HL-60 (cell line): ENCODE results near the gene CD300LG.

ENCODE experiments used
- DNase-seq, 2 experiments: peaks; one replicate each; pipeline ENCODE4 v3.0.0-alpha.2; 2010 to 2020; ENCODE audit warnings: low read depth in 1 of 2, low spot score in 1 of 2
- H3K27ac ChIP-seq: fragments of 250-450 bp; sonication (Bioruptor Pico); replicated peaks from 2 replicates; pipeline ENCODE4 v1.5.1; 2020; ENCODE audit warnings: mild to moderate bottlenecking, moderate library complexity
- H3K27me3 ChIP-seq: fragments of 250-450 bp; sonication (Bioruptor Pico); 2 replicates; pipeline ENCODE4 v1.5.1; 2021; ENCODE audit warnings: mild to moderate bottlenecking, moderate library complexity; ENCODE audit not compliant: insufficient read depth, poor library complexity, severe bottlenecking
- H3K4me3 ChIP-seq: replicated peaks from 2 replicates; pipeline ENCODE4 v1.5.1; 2011; ENCODE audit warnings: mild to moderate bottlenecking, control low read depth, low read length; ENCODE audit not compliant: insufficient read depth
- CTCF ChIP-seq: IDR thresholded peaks from one replicate; pipeline ENCODE4 v1.5.1; 2011; ENCODE audit warnings: low read length, control low read depth, inconsistent platforms; ENCODE audit not compliant: insufficient read depth
- GABPA ChIP-seq: IDR thresholded peaks from 2 replicates; pipeline ENCODE4 v1.6.1; 2012; ENCODE audit warnings: low read depth
- POLR2AphosphoS5 ChIP-seq: IDR thresholded peaks from 2 replicates; pipeline ENCODE4 v1.6.1; 2012; ENCODE audit warnings: low read depth
- REST ChIP-seq: IDR thresholded peaks from 2 replicates; pipeline ENCODE4 v1.6.1; 2012; ENCODE audit warnings: low read depth; ENCODE audit not compliant: insufficient replicate concordance
- SPI1 ChIP-seq: IDR thresholded peaks from 2 replicates; pipeline ENCODE4 v1.6.1; 2012; ENCODE audit warnings: low read depth, mild to moderate bottlenecking, borderline replicate concordance

Gene CD300LG

GRCh38 chr17:43808076-43808475 is 38.9 kb upstream of the CD300LG start:
- Histone ChIP-seq H3K4me3 (no peak overlapping the region), H3K27ac (no peak overlapping the region), H3K27me3 (no peaks in the 10 kb centered on the region)
- no peak for DNase-seq
- no peak for TF ChIP-seq CTCF
- no peak for TF ChIP-seq GABPA
- no peak for TF ChIP-seq POLR2AphosphoS5
- TF ChIP-seq REST, result no peak
- TF ChIP-seq SPI1, result no peak

- DNase-seq, result no peak
- Histone ChIP-seq H3K27me3 (no peaks in the 10 kb centered on the region), H3K27ac (no peak overlapping the region), H3K4me3 (no peak overlapping the region)
- TF ChIP-seq GABPA, result no peak
- no peak for TF ChIP-seq SPI1
- TF ChIP-seq CTCF, result no peak
- no peak for TF ChIP-seq REST
- TF ChIP-seq POLR2AphosphoS5, result no peak
Measured at GRCh38 chr17:43809121-43809520, 37.9 kb upstream of the CD300LG start.

GRCh38 chr17:43810226-43810715 is 36.7 kb upstream of the CD300LG start:
- no peak for DNase-seq
- no peak overlapping the region for H3K4me3 ChIP-seq
- no peaks in the 10 kb centered on the region for H3K27me3 ChIP-seq
- H3K27ac ChIP-seq, result no peak overlapping the region
- TF ChIP-seq CTCF (no peak), POLR2AphosphoS5 (no peak), REST (no peak), SPI1 (no peak), GABPA (no peak)
